SK-N-MC (cell line): ENCODE results near the gene ZBTB2.

ENCODE experiments used
- DNase-seq: peaks from one replicate; pipeline ENCODE4 v3.0.0-alpha.2; 2011; ENCODE audit warnings: low read depth, low spot score
- H3K27ac ChIP-seq: fragments of 200-600 bp; sonication (generic); 2 replicates; pipeline ENCODE4 v1.5.1; 2016; ENCODE audit warnings: mixed run types
- H3K36me3 ChIP-seq: fragments of 200-600 bp; sonication (generic); 2 replicates; pipeline ENCODE4 v1.6.1; 2017; ENCODE audit warnings: antibody characterized with exemption, low read length, mixed read lengths; ENCODE audit not compliant: insufficient read depth
- H3K4me3 ChIP-seq: fragments of 200-600 bp; sonication (generic); 2 replicates; pipeline ENCODE4 v1.5.1; 2016
- H3K9ac ChIP-seq: fragments of 200-600 bp; sonication (generic); 2 replicates; pipeline ENCODE4 v1.8.0; 2017; ENCODE audit warnings: mixed run types, mixed read lengths; ENCODE audit not compliant: insufficient read length
- H3K9me3 ChIP-seq: fragments of 200-600 bp; sonication (generic); 2 replicates; pipeline ENCODE4 v1.6.1; 2017; ENCODE audit warnings: low read depth, mild to moderate bottlenecking, antibody characterized with exemption, low read length, moderate library complexity, mixed read lengths
- EZH2 ChIP-seq: fragments of 200-600 bp; sonication (generic); IDR thresholded peaks from one replicate; pipeline ENCODE4 v1.6.1; 2017; ENCODE audit warnings: antibody characterized with exemption
- FOXP2 ChIP-seq: optimal IDR thresholded peaks from 2 replicates; pipeline ENCODE3; 2011; ENCODE audit warnings: mild to moderate bottlenecking, moderate library complexity; ENCODE audit not compliant: insufficient read depth; ENCODE audit errors: extremely low read length, control extremely low read depth
- POLR2AphosphoS5 ChIP-seq: IDR thresholded peaks from 2 replicates; pipeline ENCODE4 v1.6.1; 2012; ENCODE audit warnings: mild to moderate bottlenecking, low read depth, low read length, borderline replicate concordance

ZBTB2 gene

GRCh38 chr6:151391471-151392413 lies at the start of gene ZBTB2:
Gene ZBTB2, minus strand, starts transcription at chr6:151391559. Its CDS starts 17,922 bp downstream, at chr6:151373637.
- peak within 1 kb of the TSS; percentile 99 for H3K27ac ChIP-seq
- H3K9me3 ChIP-seq = no peaks in the 10 kb centered on the region
- TF ChIP-seq POLR2AphosphoS5 (peak; percentile 80), FOXP2 (no peak)
- peak within 1 kb of the TSS; percentile 98 for H3K9ac ChIP-seq
- H3K36me3 ChIP-seq = peaks cover 36% of the 10 kb centered on the region
- H3K4me3 ChIP-seq = peak within 1 kb of the TSS; percentile 98
- DNase-seq = peak; percentile 40

GRCh38 chr6:151440930-151441329 lies 49.6 kb upstream of the ZBTB2 start:
- H3K9ac ChIP-seq = peak overlapping the region; percentile 45
- TF ChIP-seq FOXP2 = no peak
- no peak for TF ChIP-seq POLR2AphosphoS5
- TF ChIP-seq EZH2 = no peak
- no peak overlapping the region for H3K27ac ChIP-seq
- no peak for DNase-seq
- H3K4me3 ChIP-seq = no peak overlapping the region
- no peaks in the 10 kb centered on the region for H3K9me3 ChIP-seq
- H3K36me3 ChIP-seq = peaks cover 40% of the 10 kb centered on the region

GRCh38 chr6:151440498-151440897 lies 49.1 kb upstream of the ZBTB2 start:
- Histone ChIP-seq H3K9me3 (no peaks in the 10 kb centered on the region), H3K4me3 (no peak overlapping the region), H3K27ac (no peak overlapping the region), H3K36me3 (peaks cover 41% of the 10 kb centered on the region), H3K9ac (no peak overlapping the region)
- no peak for DNase-seq
- TF ChIP-seq POLR2AphosphoS5 (no peak), FOXP2 (no peak), EZH2 (no peak)

- TF ChIP-seq FOXP2 (no peak), POLR2AphosphoS5 (no peak), EZH2 (no peak)
- DNase-seq = no peak
- H3K27ac ChIP-seq = peak overlapping the region; percentile 52; the same call in 1 of the 2 replicates
Observed at GRCh38 chr6:151437401-151437800, 46.0 kb upstream of the ZBTB2 start.

GRCh38 chr6:151436802-151437201 lies 45.4 kb upstream of the ZBTB2 start:
- no peak for TF ChIP-seq FOXP2
- no peak for TF ChIP-seq EZH2
- TF ChIP-seq POLR2AphosphoS5 = no peak
- no peak for DNase-seq
- Histone ChIP-seq H3K36me3 (peaks cover 28% of the 10 kb centered on the region), H3K4me3 (no peak overlapping the region), H3K27ac (peak overlapping the region; percentile 52; the same call in 1 of the 2 replicates), H3K9ac (no peak overlapping the region), H3K9me3 (no peaks in the 10 kb centered on the region)

More at GRCh38 chr6:151437401-151437800, 46.0 kb upstream of the ZBTB2 start:
- no peak overlapping the region for H3K9ac ChIP-seq
- H3K4me3 ChIP-seq = no peak overlapping the region
- H3K9me3 ChIP-seq = no peaks in the 10 kb centered on the region
- H3K36me3 ChIP-seq = peaks cover 27% of the 10 kb centered on the region

- Histone ChIP-seq H3K9ac (no peak overlapping the region), H3K27ac (0 out of 2 replicates have a peak overlapping the region, but pooled peaks have one; percentile 17), H3K36me3 (peaks cover 25% of the 10 kb centered on the region), H3K4me3 (no peak overlapping the region), H3K9me3 (no peaks in the 10 kb centered on the region)
- TF ChIP-seq FOXP2 (no peak), POLR2AphosphoS5 (no peak), EZH2 (no peak)
- no peak for DNase-seq
Observed at GRCh38 chr6:151436300-151436699, 44.9 kb upstream of the ZBTB2 start.

- no peak overlapping the region for H3K9ac ChIP-seq
- TF ChIP-seq FOXP2 (no peak), EZH2 (no peak), POLR2AphosphoS5 (no peak)
- no peak overlapping the region for H3K27ac ChIP-seq
- DNase-seq = no peak
- H3K36me3 ChIP-seq = peaks cover 42% of the 10 kb centered on the region
- H3K4me3 ChIP-seq = no peak overlapping the region
- no peaks in the 10 kb centered on the region for H3K9me3 ChIP-seq
Observed at GRCh38 chr6:151434369-151434768, 43.0 kb upstream of the ZBTB2 start.

GRCh38 chr6:151432651-151433050 lies 41.3 kb upstream of the ZBTB2 start:
- Histone ChIP-seq H3K4me3 (no peak overlapping the region), H3K36me3 (peaks cover 53% of the 10 kb centered on the region), H3K9me3 (no peaks in the 10 kb centered on the region), H3K27ac (0 out of 2 replicates have a peak overlapping the region, but pooled peaks have one; percentile 11), H3K9ac (no peak overlapping the region)
- peak; percentile 65 for DNase-seq
- TF ChIP-seq POLR2AphosphoS5 (peak; percentile 10; the same call in 1 of the 2 replicates), FOXP2 (no peak)
